GM19099 (cell line): Measurements from ENCODE around the gene GAS1.

Experiments used
- POLR2A ChIP-seq: IDR thresholded peaks from 3 replicates; pipeline ENCODE4 v1.6.1; 2011; ENCODE audit warnings: low read depth; ENCODE audit not compliant: insufficient read length; ENCODE audit errors: extremely low read depth

Gene GAS1

GRCh38 chr9:86912210-86912609 is 35.1 kb downstream of the GAS1 start:
- no peak for TF ChIP-seq POLR2A

GRCh38 chr9:86909388-86909787 is 37.9 kb downstream of the GAS1 start:
- TF ChIP-seq POLR2A, result no peak

DNA sequence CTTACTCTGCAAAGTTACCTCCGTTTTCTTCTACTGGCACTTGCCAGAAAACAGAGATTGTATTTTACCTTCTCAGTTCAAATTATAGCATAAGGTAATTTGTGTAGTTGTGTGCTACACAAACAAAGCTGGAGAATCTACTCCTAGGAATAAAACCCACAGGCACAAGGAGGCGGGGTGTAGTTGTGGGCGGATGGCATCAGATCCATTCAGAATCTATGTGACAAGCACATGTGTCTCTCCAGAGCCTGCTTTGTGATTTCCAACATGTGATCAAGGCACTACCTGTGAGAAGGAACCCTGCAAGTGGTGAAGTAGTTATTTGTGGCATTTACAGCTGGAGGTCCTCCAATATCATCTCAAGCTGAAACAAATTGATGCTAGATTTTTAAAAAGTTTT is 39.0 kb downstream of the GAS1 start:
- TF ChIP-seq POLR2A, result no peak

DNA sequence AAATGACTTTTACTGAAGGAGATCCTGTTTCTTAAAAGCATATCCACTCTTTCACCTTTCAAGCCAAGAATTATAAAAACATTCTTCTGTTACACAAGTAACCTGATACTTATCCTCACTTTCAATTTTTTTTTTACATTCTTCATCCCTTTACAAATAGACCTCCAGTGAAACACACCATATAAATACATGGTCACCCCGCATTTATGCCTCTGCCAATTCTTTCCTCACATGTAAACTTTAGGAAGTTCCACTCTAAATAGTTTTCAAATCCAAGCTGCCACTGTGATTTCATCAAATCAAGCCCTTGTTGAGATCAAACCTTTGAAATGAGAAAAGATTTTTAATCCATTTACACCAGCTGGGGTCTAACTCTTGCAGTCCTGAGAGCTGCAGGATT is 40.0 kb downstream of the GAS1 start:
- TF ChIP-seq POLR2A, result no peak

DNA sequence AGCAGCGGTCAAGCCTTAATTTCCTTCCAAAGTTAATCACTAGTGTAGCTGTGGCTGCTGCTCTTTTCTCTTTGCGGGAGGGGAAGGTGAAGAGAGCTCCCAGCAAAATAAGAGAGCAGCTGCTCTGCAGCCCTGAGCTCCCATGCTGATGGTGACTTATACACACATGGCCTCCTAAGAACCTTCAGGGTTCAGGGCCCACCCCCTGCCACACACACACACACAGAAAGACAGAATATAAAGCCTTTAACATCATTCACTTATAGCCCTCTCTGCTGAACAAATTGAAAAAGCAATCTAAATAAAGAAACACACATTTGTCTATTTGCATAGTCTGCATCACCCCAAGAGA is 43.6 kb downstream of the GAS1 start:
- no peak for TF ChIP-seq POLR2A

DNA sequence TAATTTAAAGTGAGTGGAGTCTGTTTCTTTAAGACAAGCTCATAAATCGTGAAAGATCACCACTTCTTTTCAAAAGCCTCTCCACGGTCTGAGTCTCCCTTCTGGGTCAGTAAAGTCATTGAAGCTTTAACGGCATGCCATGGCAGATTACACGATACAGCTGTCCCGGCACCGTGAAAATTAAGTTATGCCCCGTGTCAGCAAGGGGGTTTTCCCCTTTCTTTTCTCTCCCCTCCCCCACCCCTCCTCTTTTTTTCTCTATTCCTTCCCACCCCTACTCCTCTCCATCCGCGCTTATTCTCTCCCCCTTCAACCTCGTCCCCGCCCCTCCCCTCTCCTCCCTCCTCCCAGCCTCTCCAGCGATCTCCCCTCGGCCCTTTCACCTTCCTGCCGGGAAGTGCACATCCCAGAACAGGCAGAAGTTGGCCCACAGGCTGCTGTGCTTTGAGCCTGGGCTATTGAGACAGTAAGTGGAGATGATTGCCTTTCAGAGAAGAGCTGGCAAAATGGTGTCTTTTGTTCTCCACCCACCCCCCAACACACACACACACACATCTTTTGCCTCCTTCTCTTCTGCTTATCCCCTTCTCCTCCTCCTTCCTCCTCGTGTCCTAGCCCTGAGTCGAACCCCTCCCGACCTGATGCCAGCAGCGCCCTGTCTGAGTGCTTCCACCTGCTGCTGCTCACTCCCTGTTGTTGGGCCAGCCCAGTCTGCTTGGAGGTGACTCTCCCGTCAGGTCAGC is 44.1 kb downstream of the GAS1 start:
- no peak for TF ChIP-seq POLR2A

- no peak for TF ChIP-seq POLR2A
Measured at GRCh38 chr9:86902586-86902985, 44.7 kb downstream of the GAS1 start.

DNA sequence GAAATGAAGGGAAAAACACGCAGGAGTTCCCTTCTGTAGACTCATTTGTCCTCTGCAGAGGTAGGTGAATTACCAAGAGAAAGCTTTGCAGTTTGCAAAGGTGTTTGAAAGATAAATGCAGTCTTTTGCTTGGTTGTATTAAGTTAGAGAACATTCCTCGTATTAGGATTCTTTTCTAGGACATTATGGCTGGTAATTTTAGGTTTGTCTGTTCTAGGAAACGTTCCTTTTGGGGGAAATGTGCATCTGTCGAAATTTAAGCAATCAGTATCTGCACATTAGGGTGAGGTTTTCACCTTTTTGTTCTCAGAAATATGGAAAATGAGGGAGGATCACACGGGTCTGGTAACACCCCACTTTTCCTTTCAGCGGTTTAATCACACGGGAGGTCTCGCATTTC is 45.1 kb downstream of the GAS1 start:
- no peak for TF ChIP-seq POLR2A

DNA sequence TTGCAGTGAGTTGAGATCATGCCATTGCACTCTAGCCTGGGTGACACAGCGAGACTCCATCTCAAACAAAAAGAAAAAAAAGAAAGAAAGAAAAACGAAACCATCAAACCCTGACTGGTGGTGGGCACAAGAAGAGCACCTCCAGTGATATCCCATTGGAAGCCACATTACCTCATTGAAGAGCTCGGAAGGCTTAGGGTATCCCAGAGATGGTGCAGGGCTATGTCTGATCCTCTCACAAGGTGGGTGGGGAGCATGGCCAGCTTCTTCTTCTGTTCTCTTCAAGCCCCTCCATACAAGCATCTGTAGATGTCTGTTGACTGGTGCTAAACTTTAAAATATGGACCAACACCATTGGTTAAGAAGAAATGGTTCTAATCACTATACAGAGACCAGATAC is 45.8 kb downstream of the GAS1 start:
- TF ChIP-seq POLR2A, result no peak
